Measurements from ENCODE around the gene EFR3B. TPM values are rescaled to one million over a fixed set of nuclear protein-coding genes. Genes with fewer than 3 reads are reported as not detected.

Gene EFR3B
- total and polyA plus RNA-seq, 2 of the 4 experiments (the other 2 are of a cell fraction) = 0.38 to 0.90 TPM

- H2AK9ac ChIP-seq (replicated peaks; ENCODE audit: low read depth, low read length, poor library complexity) = no peak overlapping the region
- intact Hi-C loops (cut with micrococcal nuclease) (no loop called here), dilution Hi-C loops (cut with HindIII; ENCODE audit: low sequenced_read_pairs, unreplicated experiment) (no loop called here), in situ Hi-C loops (cut with MboI; ENCODE audit: low sequenced_read_pairs) (no loop called here)
- H3K27me3 ChIP-seq (ENCODE audit: control insufficient read depth, insufficient read depth, low read length) = peaks cover 11% of the 10 kb centered on the region
- H3K14ac ChIP-seq (replicated peaks; ENCODE audit: low read depth, low read length) = no peak overlapping the region
- no peak overlapping the region for H3K56ac ChIP-seq (ENCODE audit: extremely low read depth, insufficient read depth, low read length)
- H4K20me1 ChIP-seq (ENCODE audit: insufficient read depth, low read length) = no peaks in the 10 kb centered on the region
- BruUV-seq (replicated peaks) = no TSS peak
- no peak overlapping the region for H2BK20ac ChIP-seq (ENCODE audit: low read depth, low read length)
- no peaks in the 10 kb centered on the region for H3K79me1 ChIP-seq (ENCODE audit: low read depth in 1 of 2, low read length in 2 of 2)
- no peak overlapping the region for H3K27ac ChIP-seq (ENCODE audit: insufficient read depth, low read length)
- peaks cover 3% of the 10 kb centered on the region; the same call in 1 of the 2 replicates for H3K4me1 ChIP-seq (ENCODE audit: control insufficient read depth, insufficient read depth, low read length)
- peak; percentile 30 for DNase-seq
- H3K9me3 ChIP-seq (ENCODE audit: control insufficient read depth, insufficient read depth, low read length) = no peaks in the 10 kb centered on the region
- no peak overlapping the region for H2AK5ac ChIP-seq (ENCODE audit: low read depth, low read length)
- H2AFZ ChIP-seq (replicated peaks; ENCODE audit: low read length, poor library complexity) = no peak overlapping the region
- TF ChIP-seq MAZ (IDR thresholded peaks at IDR 0.05; ENCODE audit: borderline replicate concordance, low read depth, low read length) (no peak), MAFK (IDR thresholded peaks at IDR 0.05; ENCODE audit: low read depth, low read length) (no peak), ELK1 (IDR thresholded peaks at IDR 0.05; ENCODE audit: borderline replicate concordance, low read depth, low read length) (no peak), MXI1 (IDR thresholded peaks at IDR 0.05; ENCODE audit: borderline replicate concordance, low read depth, low read length) (no peak), SMC3 (IDR thresholded peaks at IDR 0.05; ENCODE audit: low read depth, low read length) (no peak), POLR2A (IDR thresholded peaks at IDR 0.05; ENCODE audit: low read depth, low read length) (no peak), RFX5 (IDR thresholded peaks at IDR 0.05; ENCODE audit: low read depth, low read length) (no peak), CTCF (conservative IDR thresholded peaks at IDR 0.05; ENCODE audit: low read depth, low read length) (no peak), NFE2L2 (IDR thresholded peaks at IDR 0.05; ENCODE audit: low read depth, low read length) (no peak), CEBPB (IDR thresholded peaks at IDR 0.05; ENCODE audit: low read depth, low read length) (no peak), RAD21 (IDR thresholded peaks at IDR 0.05; ENCODE audit: low read length) (no peak), CHD1 (IDR thresholded peaks at IDR 0.05; ENCODE audit: low read depth, low read length) (no peak), BHLHE40 (IDR thresholded peaks at IDR 0.05; ENCODE audit: low read depth, low read length) (no peak), USF2 (IDR thresholded peaks at IDR 0.05; ENCODE audit: low read depth, low read length) (no peak), RCOR1 (IDR thresholded peaks at IDR 0.05; ENCODE audit: insufficient replicate concordance, low read length) (no peak), FOS (IDR thresholded peaks at IDR 0.05; ENCODE audit: low read depth, low read length) (no peak)
- ChIA-PET POLR2A (ENCODE audit: unreplicated experiment) (no interaction called here), CTCF (interaction anchor here (0.7 to 2.7 kb wide), 2 partner anchors 18 to 166 kb away, joined by 3 to 9 read pairs; no protein-coding TSS in a partner anchor)
- no peak overlapping the region for H3K23ac ChIP-seq (ENCODE audit: low read depth, low read length)
- 0% methylated on average over 1 of the region's 6 CpGs; no CpG with 5 or more reads in 1 of the 2 experiments for WGBS, 2 experiments (ENCODE audit: extremely low coverage in 2 of 2, insufficient read length in 1 of 2)
- no peak overlapping the region for H3K4ac ChIP-seq (ENCODE audit: low read depth, low read length)
- no peak for ATAC-seq (ENCODE audit: low read depth)
- H4K5ac ChIP-seq (ENCODE audit: low read depth, low read length) = no peak overlapping the region
- H3K4me3 ChIP-seq (ENCODE audit: insufficient read depth, low read depth, low read length) = no peak overlapping the region
- no peak overlapping the region for H3K9ac ChIP-seq (ENCODE audit: low read depth, low read length)
- H2BK120ac ChIP-seq (ENCODE audit: low read depth, low read length) = no peak overlapping the region
- H3K4me2 ChIP-seq (ENCODE audit: low read depth, low read length) = no peak overlapping the region
- H3K36me3 ChIP-seq (ENCODE audit: control insufficient read depth, insufficient read depth, low read length) = no peaks in the 10 kb centered on the region
- no peaks in the 10 kb centered on the region for H3K9me1 ChIP-seq (ENCODE audit: insufficient read depth, low read length)
- H2BK15ac ChIP-seq (ENCODE audit: low read depth, low read length) = no peak overlapping the region
- no peak overlapping the region for H4K8ac ChIP-seq (ENCODE audit: low read depth in 2 of 2, low read length in 2 of 2)
- H3K18ac ChIP-seq (ENCODE audit: low read depth, low read length) = no peak overlapping the region
- H2BK5ac ChIP-seq (ENCODE audit: low read depth, low read length, poor library complexity, severe bottlenecking) = no peak overlapping the region
- H4K91ac ChIP-seq (ENCODE audit: insufficient read depth, low read depth, low read length) = no peak overlapping the region
Observed at GRCh38 chr2:24993406-24994145, 48.3 kb upstream of the EFR3B start.

Measured in IMR-90 (cell line).